SU-DHL-6 (cell line): ENCODE data around the gene ERAL1.

Source experiments
- CTCF ChIP-seq: fragments of 200-600 bp; sonication (generic); IDR thresholded peaks from one replicate; pipeline ENCODE4 v1.5.1; 2017; ENCODE audit warnings: antibody characterized with exemption, mild to moderate bottlenecking, low read length, moderate library complexity; ENCODE audit not compliant: insufficient read depth, poor library complexity, severe bottlenecking
- EZH2phosphoT487 ChIP-seq: fragments of 200-600 bp; sonication (generic), shearing (Covaris generic); conservative IDR thresholded peaks from 2 replicates; pipeline ENCODE4 v1.6.1; 2018; ENCODE audit warnings: mild to moderate bottlenecking, antibody characterized with exemption, low read length, moderate library complexity, mixed read lengths

GRCh38 chr17:28883967-28884702, 29.3 kb downstream of the ERAL1 start:
- TF ChIP-seq CTCF (no peak), EZH2phosphoT487 (no peak)
